AG04450 (cell line): Measurements from ENCODE around the gene IL22RA2. TPM values are rescaled to one million over a fixed set of nuclear protein-coding genes. Genes with fewer than 3 reads are reported as not detected.

Source experiments
- CTCF ChIA-PET: fragments of 300-600, 350-600 bp; formaldehyde crosslinking; extraction: SDS; loops from one replicate; lab custom pipeline; 2022; ENCODE audit warnings: antibody characterized with exemption, inconsistent platforms; lab: Charles Lee
- POLR2A ChIA-PET: fragments of 350-600 bp; formaldehyde crosslinking; extraction: SDS; loops from one replicate; lab custom pipeline; 2021; ENCODE audit warnings: antibody characterized with exemption, inconsistent platforms; lab: Yijun Ruan, JAX
- DNase-seq: peaks from one replicate; pipeline ENCODE4 v3.0.0-alpha.2; 2011; ENCODE audit warnings: low read depth, low spot score
- H3K27ac ChIP-seq: one replicate; pipeline ENCODE4 v1.5.1; 2012; ENCODE audit warnings: low read depth, low read length, control low read depth
- H3K27me3 ChIP-seq: one replicate; pipeline ENCODE4 v1.6.0; 2012; ENCODE audit warnings: low read length; ENCODE audit not compliant: control insufficient read depth, insufficient read depth
- H3K4me3 ChIP-seq: 2 replicates; pipeline ENCODE4 v1.5.1; 2011; ENCODE audit warnings: mild to moderate bottlenecking, low read depth, low read length, control low read depth
- H3K9me3 ChIP-seq: 2 replicates; pipeline ENCODE4 v1.5.1; 2012; ENCODE audit warnings: low read length; ENCODE audit not compliant: control insufficient read depth, insufficient read depth
- CTCF ChIP-seq: IDR thresholded peaks from 2 replicates; pipeline ENCODE4 v1.5.1; 2011; ENCODE audit warnings: low read depth, low read length, control low read depth, inconsistent platforms
- polyA plus RNA-seq: library from polyadenylated mRNA; depleted of rRNA; stranded (reverse); fragments of >200 nt; gene quantifications from 2 replicates; pipeline ENCODE4 v1.2.3, GENCODE V29; 2011

The IL22RA2 gene
- polyA plus RNA-seq, 1 experiment = not detected

- H3K27ac ChIP-seq = no peak overlapping the region
- TF ChIP-seq CTCF = no peak
- H3K9me3 ChIP-seq = no peaks in the 10 kb centered on the region
- ChIA-PET POLR2A (no interaction called here), CTCF (interaction anchor here (1.1 kb wide), 1 partner anchor 193 kb away, joined by 4 read pairs; no protein-coding TSS in a partner anchor)
- no peaks in the 10 kb centered on the region for H3K27me3 ChIP-seq
- H3K4me3 ChIP-seq = no peak overlapping the region
- no peak for DNase-seq
These were observed 51.9 kb downstream of the IL22RA2 start for GRCh38 chr6:137121401-137121997.

- Histone ChIP-seq H3K27ac (no peak overlapping the region), H3K27me3 (no peaks in the 10 kb centered on the region), H3K9me3 (no peaks in the 10 kb centered on the region), H3K4me3 (no peak overlapping the region)
- CTCF ChIA-PET = interaction anchor here (1.1 kb wide), 1 partner anchor 194 kb away, joined by 4 read pairs; no protein-coding TSS in a partner anchor
- POLR2A ChIA-PET = no interaction called here
- no peak for DNase-seq
- TF ChIP-seq CTCF = no peak
These were observed 52.7 kb downstream of the IL22RA2 start for GRCh38 chr6:137120748-137121147.

GRCh38 chr6:137119196-137120104 lies 54.0 kb downstream of the IL22RA2 start:
- no peak overlapping the region for H3K27ac ChIP-seq
- H3K9me3 ChIP-seq = no peaks in the 10 kb centered on the region
- H3K4me3 ChIP-seq = no peak overlapping the region
- ChIA-PET POLR2A (no interaction called here), CTCF (no interaction called here)
- H3K27me3 ChIP-seq = no peaks in the 10 kb centered on the region
- DNase-seq = no peak
- no peak for TF ChIP-seq CTCF

GRCh38 chr6:137117581-137117980 lies 55.9 kb downstream of the IL22RA2 start:
- POLR2A ChIA-PET = no interaction called here
- no peak for DNase-seq
- CTCF ChIA-PET = interaction anchor here (2.6 kb wide), 1 partner anchor 23 kb away, joined by 15 read pairs; no protein-coding TSS in a partner anchor
- no peak overlapping the region for H3K4me3 ChIP-seq
- H3K27ac ChIP-seq = no peak overlapping the region
- no peaks in the 10 kb centered on the region for H3K27me3 ChIP-seq
- H3K9me3 ChIP-seq = no peaks in the 10 kb centered on the region
- no peak for TF ChIP-seq CTCF

GRCh38 chr6:137116807-137117206 lies 56.6 kb downstream of the IL22RA2 start:
- ChIA-PET POLR2A (no interaction called here), CTCF (interaction anchor here (2.6 kb wide), 1 partner anchor 22 kb away, joined by 15 read pairs; no protein-coding TSS in a partner anchor)
- Histone ChIP-seq H3K27me3 (no peaks in the 10 kb centered on the region), H3K27ac (no peak overlapping the region), H3K9me3 (no peaks in the 10 kb centered on the region), H3K4me3 (no peak overlapping the region)
- DNase-seq = no peak
- TF ChIP-seq CTCF = no peak
